OCI-LY7 (cell line): ENCODE results near the gene EDEM2. TPM values are rescaled to one million over a fixed set of nuclear protein-coding genes. Genes with fewer than 3 reads are reported as not detected.
"Not testable (repeated sequence)": the region's sequence is repeated elsewhere in the genome, so short reads cannot be mapped to it uniquely, and the experiment has no call there.

Experiments
- BruUV-seq: library from RNA; stranded (reverse); fragments of 400-500 nt; replicated peaks from 2 replicates; lab custom pipeline; 2021; lab: Mats Ljungman, UMichigan
- CTCF ChIA-PET: fragments of 300-600 bp; sonication (Branson Sonifier 250); formaldehyde crosslinking; loops from one replicate; lab custom pipeline; 2022; ENCODE audit warnings: antibody characterized with exemption; ENCODE audit not compliant: unreplicated experiment; lab: Charles Lee
- POLR2A ChIA-PET: fragments of 300-600 bp; sonication (Branson Sonifier 250); formaldehyde crosslinking; loops from one replicate; lab custom pipeline; 2022; ENCODE audit warnings: antibody characterized with exemption; lab: Charles Lee
- DNase-seq: peaks from one replicate; pipeline ENCODE4 v3.0.0-alpha.2; 2015; ENCODE audit warnings: low spot score
- H2AFZ ChIP-seq: fragments of 200-600 bp; sonication (generic), shearing (Covaris generic); 2 replicates; pipeline ENCODE4 v1.6.1; 2014; ENCODE audit warnings: mild to moderate bottlenecking, antibody characterized with exemption, low read length, moderate library complexity
- H3K27ac ChIP-seq: fragments of 200-600 bp; sonication (generic); 2 replicates; pipeline ENCODE4 v1.5.1; 2014; ENCODE audit warnings: mixed run types, low read depth, mild to moderate bottlenecking, moderate library complexity, low read length, inconsistent platforms; ENCODE audit not compliant: poor library complexity, severe bottlenecking
- H3K36me3 ChIP-seq: fragments of 200-600 bp; sonication (generic); 2 replicates; pipeline ENCODE4 v1.6.1; 2014; ENCODE audit warnings: mild to moderate bottlenecking, antibody characterized with exemption, low read length, moderate library complexity, mixed read lengths; ENCODE audit not compliant: insufficient read depth
- H3K4me1 ChIP-seq: fragments of 200-600 bp; sonication (generic); 2 replicates; pipeline ENCODE4 v1.5.1; 2014; ENCODE audit warnings: mild to moderate bottlenecking, low read length; ENCODE audit not compliant: insufficient read depth, poor library complexity, severe bottlenecking
- H3K4me2 ChIP-seq: fragments of 200-600 bp; sonication (generic); 2 replicates; pipeline ENCODE4 v1.6.1; 2014; ENCODE audit warnings: mild to moderate bottlenecking, low read length
- H3K4me3 ChIP-seq: fragments of 200-600 bp; sonication (generic); 2 replicates; pipeline ENCODE4 v1.5.1; 2014; ENCODE audit warnings: mild to moderate bottlenecking, low read depth, low read length; ENCODE audit not compliant: poor library complexity, severe bottlenecking
- H3K79me2 ChIP-seq: fragments of 200-600 bp; sonication (generic); 2 replicates; pipeline ENCODE4 v1.6.1; 2016; ENCODE audit warnings: low read depth, mild to moderate bottlenecking, low read length, moderate library complexity, mixed read lengths; ENCODE audit not compliant: insufficient read depth
- H3K9me2 ChIP-seq: fragments of 200-600 bp; sonication (generic); 2 replicates; pipeline ENCODE4 v1.6.1; 2016; ENCODE audit warnings: mild to moderate bottlenecking, low read length, mixed read lengths; ENCODE audit not compliant: insufficient read depth
- H3K9me3 ChIP-seq: fragments of 200-600 bp; sonication (generic); 2 replicates; pipeline ENCODE4 v1.6.1; 2014; ENCODE audit warnings: mild to moderate bottlenecking, mixed run types, low read length, mixed read lengths
- H4K20me1 ChIP-seq: fragments of 200-600 bp; sonication (generic); 2 replicates; pipeline ENCODE4 v1.6.1; 2014; ENCODE audit warnings: mild to moderate bottlenecking, antibody characterized with exemption, low read length, moderate library complexity, mixed read lengths; ENCODE audit not compliant: insufficient read depth
- EZH2phosphoT487 ChIP-seq: fragments of 200-600 bp; sonication (generic); IDR thresholded peaks from 2 replicates; pipeline ENCODE4 v1.6.1; 2018; ENCODE audit warnings: low read depth, borderline replicate concordance, mild to moderate bottlenecking, mixed run types, antibody characterized with exemption, low read length, moderate library complexity, mixed read lengths
- intact Hi-C: fragments of 100-400 bp; cut with micrococcal nuclease; formaldehyde crosslinking; loops from one replicate; pipeline ENCODE4 v1.10.0; 2022; ENCODE audit not compliant: unreplicated experiment
- total RNA-seq, 2 experiments: library from RNA; depleted of rRNA in 1 of 2; stranded (reverse); fragments of >200 nt in 1 of 2; shearing (Covaris generic) in 1 of 2; gene quantifications; 2 replicates each; pipeline ENCODE4 v1.2.3, GENCODE V29; 2014 to 2022
- TF ChIP-seq, protein P1 (sequence below): fragments of 200-600 bp; sonication (generic); conservative IDR thresholded peaks from 2 replicates; pipeline ENCODE4 v1.5.1; 2014; ENCODE audit warnings: mild to moderate bottlenecking, antibody characterized with exemption, low read length, moderate library complexity, mixed read lengths

Gene EDEM2
- total RNA-seq, 2 experiments from 2014 or later = 19.1 to 23.0 TPM

DNA sequence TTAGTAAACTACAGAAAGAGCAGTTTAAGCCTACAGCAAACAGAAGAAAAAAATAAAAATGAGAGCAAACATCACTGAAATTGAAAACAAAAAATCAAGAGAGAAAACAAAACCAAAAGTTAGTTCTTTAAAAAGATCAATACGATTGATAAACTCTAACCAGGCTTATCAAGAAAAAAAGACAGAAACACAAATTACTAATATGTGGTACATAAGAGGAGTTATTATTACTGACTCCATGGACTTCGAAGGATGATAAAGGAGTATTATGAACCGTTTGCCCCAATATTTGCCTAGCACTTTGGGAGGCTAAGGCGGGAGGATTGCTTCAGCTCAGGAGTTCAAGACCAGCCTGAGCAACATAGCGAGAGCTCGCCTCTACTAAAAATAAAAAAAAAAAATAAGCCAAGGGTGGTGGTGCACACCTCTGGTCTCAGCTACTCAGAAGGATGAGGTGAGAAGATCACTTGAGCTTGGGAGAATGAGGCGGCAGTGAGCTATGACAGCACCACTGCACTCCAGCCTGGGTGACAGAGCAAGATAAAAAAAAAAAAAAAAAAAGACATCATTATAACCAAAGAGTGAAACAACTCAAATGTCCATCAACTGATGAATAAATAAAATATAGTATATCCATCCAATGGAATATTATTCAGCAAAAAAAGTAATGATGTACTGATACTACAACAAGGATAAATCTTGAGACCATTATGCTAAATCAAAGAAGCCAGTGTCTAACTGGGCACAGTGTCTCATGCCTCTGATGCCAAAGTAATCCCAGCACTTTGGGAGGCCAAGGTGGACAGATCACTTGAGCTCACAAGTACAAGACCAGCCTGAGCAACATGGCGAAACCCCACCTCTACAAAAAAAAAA lies 67.4 kb downstream of the EDEM2 start:
- H4K20me1 ChIP-seq = no peaks in the 10 kb centered on the region
- no peak overlapping the region for H3K27ac ChIP-seq
- H3K9me2 ChIP-seq = no peaks in the 10 kb centered on the region
- POLR2A ChIA-PET = interaction anchor here (0.7 kb wide), 1 partner anchor 39 kb away, joined by 5 read pairs; no protein-coding TSS in a partner anchor
- no peak for DNase-seq
- H3K9me3 ChIP-seq = no peaks in the 10 kb centered on the region
- peaks cover 19% of the 10 kb centered on the region for H3K36me3 ChIP-seq
- H2AFZ ChIP-seq = no peak overlapping the region
- no TSS peak for BruUV-seq
- intact Hi-C loops = no loop called here
- H3K79me2 ChIP-seq = peaks cover 52% of the 10 kb centered on the region; the same call in 1 of the 2 replicates
- no peaks in the 10 kb centered on the region for H3K4me1 ChIP-seq
- CTCF ChIA-PET = no interaction called here
- H3K4me2 ChIP-seq = no peak overlapping the region
- TF ChIP-seq, protein P1, sequence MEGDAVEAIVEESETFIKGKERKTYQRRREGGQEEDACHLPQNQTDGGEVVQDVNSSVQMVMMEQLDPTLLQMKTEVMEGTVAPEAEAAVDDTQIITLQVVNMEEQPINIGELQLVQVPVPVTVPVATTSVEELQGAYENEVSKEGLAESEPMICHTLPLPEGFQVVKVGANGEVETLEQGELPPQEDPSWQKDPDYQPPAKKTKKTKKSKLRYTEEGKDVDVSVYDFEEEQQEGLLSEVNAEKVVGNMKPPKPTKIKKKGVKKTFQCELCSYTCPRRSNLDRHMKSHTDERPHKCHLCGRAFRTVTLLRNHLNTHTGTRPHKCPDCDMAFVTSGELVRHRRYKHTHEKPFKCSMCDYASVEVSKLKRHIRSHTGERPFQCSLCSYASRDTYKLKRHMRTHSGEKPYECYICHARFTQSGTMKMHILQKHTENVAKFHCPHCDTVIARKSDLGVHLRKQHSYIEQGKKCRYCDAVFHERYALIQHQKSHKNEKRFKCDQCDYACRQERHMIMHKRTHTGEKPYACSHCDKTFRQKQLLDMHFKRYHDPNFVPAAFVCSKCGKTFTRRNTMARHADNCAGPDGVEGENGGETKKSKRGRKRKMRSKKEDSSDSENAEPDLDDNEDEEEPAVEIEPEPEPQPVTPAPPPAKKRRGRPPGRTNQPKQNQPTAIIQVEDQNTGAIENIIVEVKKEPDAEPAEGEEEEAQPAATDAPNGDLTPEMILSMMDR = no peak
- TF ChIP-seq EZH2phosphoT487 = no peak
- no peak overlapping the region for H3K4me3 ChIP-seq

DNA sequence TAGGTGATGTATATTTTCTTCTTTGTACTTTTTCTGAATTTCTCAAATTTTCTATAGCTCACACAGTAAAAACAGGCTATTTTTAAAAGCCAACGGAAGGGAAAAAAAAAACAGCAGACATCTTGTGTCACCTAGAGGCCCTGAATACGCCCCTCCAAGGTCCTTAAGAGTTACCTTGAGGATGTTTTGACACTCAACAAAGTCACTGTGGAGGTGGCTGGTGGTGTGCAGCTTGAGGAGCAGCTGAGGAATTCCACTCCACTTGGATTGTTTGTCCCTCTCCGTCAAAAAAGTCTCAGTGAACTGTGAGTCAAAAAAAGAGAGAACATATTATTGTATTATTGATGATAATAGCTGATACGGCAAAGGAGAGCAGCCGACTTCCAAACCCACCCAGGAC lies 69.3 kb downstream of the EDEM2 start:
- no peak overlapping the region for H3K27ac ChIP-seq
- ChIA-PET CTCF (no interaction called here), POLR2A (no interaction called here)
- no peaks in the 10 kb centered on the region for H3K4me1 ChIP-seq
- no peak overlapping the region for H3K4me3 ChIP-seq
- peaks cover 44% of the 10 kb centered on the region; the same call in 1 of the 2 replicates for H3K79me2 ChIP-seq
- no peaks in the 10 kb centered on the region for H3K9me2 ChIP-seq
- H3K4me2 ChIP-seq = no peak overlapping the region
- H3K36me3 ChIP-seq = peaks cover 19% of the 10 kb centered on the region
- no peaks in the 10 kb centered on the region for H3K9me3 ChIP-seq
- intact Hi-C loops = no loop called here
- no peak for TF ChIP-seq EZH2phosphoT487
- TF ChIP-seq, protein P1 = no peak
- H4K20me1 ChIP-seq = no peaks in the 10 kb centered on the region
- no peak overlapping the region for H2AFZ ChIP-seq
- no peak for DNase-seq
- no TSS peak for BruUV-seq

DNA sequence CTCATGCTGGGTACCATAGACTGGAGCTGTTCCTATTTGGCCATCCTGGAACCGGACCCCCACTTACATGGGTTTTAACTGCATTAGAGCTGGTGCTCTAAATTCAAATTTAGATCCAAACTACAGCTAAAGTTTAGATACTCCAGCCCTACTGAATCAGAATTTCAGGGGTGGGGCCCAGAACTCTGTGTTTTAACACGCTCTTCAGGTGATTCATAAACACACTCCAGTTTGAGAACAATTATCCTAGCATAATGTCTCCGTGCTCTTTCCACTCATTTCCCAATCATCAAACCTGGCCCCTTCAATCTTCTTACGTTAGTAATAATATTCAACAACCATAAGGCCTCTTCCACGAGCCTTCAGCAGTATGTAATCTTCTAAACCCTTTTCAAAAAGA lies 69.8 kb downstream of the EDEM2 start:
- TF ChIP-seq, protein P1 = no peak
- no peak for TF ChIP-seq EZH2phosphoT487
- Histone ChIP-seq H3K9me2 (no peaks in the 10 kb centered on the region), H3K4me3 (no peak overlapping the region), H2AFZ (no peak overlapping the region), H3K36me3 (peaks cover 19% of the 10 kb centered on the region), H3K4me1 (no peaks in the 10 kb centered on the region), H3K4me2 (no peak overlapping the region), H3K79me2 (peaks cover 38% of the 10 kb centered on the region; the same call in 1 of the 2 replicates), H3K9me3 (no peaks in the 10 kb centered on the region), H3K27ac (no peak overlapping the region), H4K20me1 (no peaks in the 10 kb centered on the region)
- BruUV-seq = no TSS peak
- CTCF ChIA-PET = no interaction called here
- DNase-seq = no peak
- intact Hi-C loops = no loop called here
- POLR2A ChIA-PET = no interaction called here

DNA sequence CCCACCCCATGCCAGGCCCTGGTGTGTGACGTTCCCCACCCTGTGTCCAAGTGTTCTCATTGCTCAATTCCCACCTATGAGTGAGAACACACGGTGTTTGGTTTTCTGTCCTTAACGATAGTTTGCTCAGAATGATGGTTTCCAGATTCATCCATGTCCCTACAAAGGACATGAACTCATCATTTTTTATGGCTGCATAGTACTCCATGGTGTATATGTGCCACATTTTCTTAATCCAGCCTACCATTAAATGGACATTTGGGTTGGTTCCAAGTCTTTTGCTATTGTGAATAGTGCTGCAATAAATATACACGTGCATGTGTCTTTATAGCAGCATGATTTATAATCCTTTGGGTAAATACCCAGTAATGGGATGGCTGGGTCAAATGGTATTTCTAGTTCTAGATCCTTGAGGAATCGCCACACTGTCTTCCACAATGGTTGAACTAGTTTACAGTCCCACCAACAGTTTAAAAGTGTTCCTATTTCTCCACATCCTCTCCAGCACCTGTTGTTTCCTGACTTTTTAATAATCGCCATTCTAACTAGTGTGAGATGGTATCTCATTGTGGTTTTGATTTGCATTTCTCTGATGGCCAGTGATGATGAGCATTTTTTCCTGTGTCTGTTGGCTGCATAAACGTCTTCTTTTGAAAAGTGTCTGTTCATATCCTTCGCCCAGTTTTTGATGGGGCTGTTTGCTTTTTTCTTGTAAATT lies 75.5 kb downstream of the EDEM2 start:
- intact Hi-C loops, H3K9me2 ChIP-seq, POLR2A ChIA-PET, CTCF ChIA-PET, H3K27ac ChIP-seq, H4K20me1 ChIP-seq, H3K4me2 ChIP-seq, DNase-seq, BruUV-seq, H2AFZ ChIP-seq, H3K4me1 ChIP-seq, H3K9me3 ChIP-seq, H3K79me2 ChIP-seq, H3K4me3 ChIP-seq: not testable (repeated sequence)
- peaks cover 28% of the 10 kb centered on the region for H3K36me3 ChIP-seq
